ENCODE data around the gene HSD17B12.

The HSD17B12 gene

GRCh38 chr11:43689167-43689566 lies 8.6 kb downstream of the HSD17B12 start:
- DNase-seq: no peak

- DNase-seq: no peak
Observed at GRCh38 chr11:43690929-43691725, 10.6 kb downstream of the HSD17B12 start.

- no peak for DNase-seq
Observed at GRCh38 chr11:43691806-43692205, 11.3 kb downstream of the HSD17B12 start.

- DNase-seq: no peak
Observed at GRCh38 chr11:43693069-43693468, 12.5 kb downstream of the HSD17B12 start.

GRCh38 chr11:43693731-43694130 lies 13.2 kb downstream of the HSD17B12 start:
- no peak for DNase-seq

- DNase-seq: no peak
Observed at GRCh38 chr11:43694477-43694876, 13.9 kb downstream of the HSD17B12 start.

GRCh38 chr11:43697679-43698078 lies 17.1 kb downstream of the HSD17B12 start:
- DNase-seq: no peak

- DNase-seq: no peak
Observed at GRCh38 chr11:43699870-43700269, 19.3 kb downstream of the HSD17B12 start.

GRCh38 chr11:43706631-43707030 lies 26.1 kb downstream of the HSD17B12 start:
- DNase-seq: no peak

- no peak for DNase-seq
Observed at GRCh38 chr11:43708776-43709175, 28.2 kb downstream of the HSD17B12 start.

- no peak for DNase-seq
Observed at GRCh38 chr11:43709689-43710088, 29.2 kb downstream of the HSD17B12 start.

GRCh38 chr11:43712676-43713075 lies 32.1 kb downstream of the HSD17B12 start:
- DNase-seq: no peak

- DNase-seq: no peak
Observed at GRCh38 chr11:43718373-43718772, 37.8 kb downstream of the HSD17B12 start.

- DNase-seq: no peak
Observed at GRCh38 chr11:43723617-43724016, 43.1 kb downstream of the HSD17B12 start.

- DNase-seq: no peak
Observed at GRCh38 chr11:43732225-43732624, 51.7 kb downstream of the HSD17B12 start.

GRCh38 chr11:43734256-43734655 lies 53.7 kb downstream of the HSD17B12 start:
- DNase-seq: no peak

GRCh38 chr11:43735115-43735514 lies 54.6 kb downstream of the HSD17B12 start:
- no peak for DNase-seq

- DNase-seq: no peak
Observed at GRCh38 chr11:43735961-43736360, 55.4 kb downstream of the HSD17B12 start.

GRCh38 chr11:43736502-43737200 lies 56.1 kb downstream of the HSD17B12 start:
- no peak for DNase-seq

GRCh38 chr11:43737201-43737590 lies 56.7 kb downstream of the HSD17B12 start:
- no peak for DNase-seq

- DNase-seq: no peak
Observed at GRCh38 chr11:43738600-43739409, 58.3 kb downstream of the HSD17B12 start.

GRCh38 chr11:43746670-43747069 lies 66.1 kb downstream of the HSD17B12 start:
- DNase-seq: no peak

- no peak for DNase-seq
Observed at GRCh38 chr11:43747130-43747802, 66.7 kb downstream of the HSD17B12 start.

Data from T1000 (cell line).